Sigmoid colon (tissue), 7 donors: Measurements from ENCODE around the gene RTKN. TPM values are rescaled to one million over a fixed set of nuclear protein-coding genes. Genes with fewer than 3 reads are reported as not detected.

Experiments used
- DNase-seq: peaks from one replicate; pipeline ENCODE4 v3.0.0-alpha.2; 2019
- H3K27ac ChIP-seq, 4 donors: fragments of 200-600 bp; sonication (generic); one replicate each; pipeline ENCODE4 v1.5.1; 2016 to 2019; ENCODE audit warnings: mild to moderate bottlenecking in 1 of 4
- H3K27me3 ChIP-seq, 3 donors: fragments of 200-600 bp; sonication (generic); one replicate each; pipeline ENCODE4 v1.5.1; 2019; ENCODE audit warnings: mild to moderate bottlenecking in 1 of 3
- H3K36me3 ChIP-seq, 4 donors: fragments of 200-600 bp; sonication (generic); one replicate each; pipeline ENCODE4 v1.5.1; 2016 to 2019
- H3K4me1 ChIP-seq, 4 donors: fragments of 200-600 bp; sonication (generic); one replicate each; pipeline ENCODE4 v1.5.1; 2017 to 2019
- H3K4me3 ChIP-seq, 4 donors: fragments of 200-600 bp; sonication (generic); one replicate each; pipeline ENCODE4 v1.5.1; 2017 to 2019; ENCODE audit warnings: mild to moderate bottlenecking in 2 of 4, moderate library complexity in 1 of 4
- H3K9me3 ChIP-seq, 4 donors: fragments of 200-600 bp in 3 of 4; sonication (generic) in 3 of 4; one replicate each; pipeline versions ENCODE4 v1.5.1 to v1.6.1; 2013 to 2019
- CTCF ChIP-seq, 4 experiments: fragments of 450-650 bp in 3 of 4; fragments of 200-600 bp in 1 of 4; IDR thresholded peaks; one replicate each; pipeline ENCODE4 v1.5.1; 2016 to 2019; ENCODE audit warnings: antibody characterized with exemption in 4 of 4, mild to moderate bottlenecking in 3 of 4, moderate library complexity in 2 of 4
- EP300 ChIP-seq, 4 donors: sonication (generic); formaldehyde crosslinking; IDR thresholded peaks; one replicate each; pipeline ENCODE4 v1.6.1; 2017; ENCODE audit warnings: antibody characterized with exemption in 4 of 4
- POLR2A ChIP-seq, 2 donors: fragments of 450-650 bp; IDR thresholded peaks; one replicate each; pipeline ENCODE4 v1.6.1; 2016; ENCODE audit warnings: antibody characterized with exemption in 2 of 2, mild to moderate bottlenecking in 2 of 2, moderate library complexity in 2 of 2
- POLR2AphosphoS5 ChIP-seq, 4 donors: sonication (generic); formaldehyde crosslinking; IDR thresholded peaks; one replicate each; pipeline ENCODE4 v1.6.1; 2017; ENCODE audit warnings: antibody characterized with exemption in 4 of 4
- WGBS, 2 donors: extraction: QIAGEN DNeasy Blood & Tissue Kit; methylation state at CpG; one replicate each; pipeline ENCODE4 v1.1.7; 2013; 5-methylcytosine and 5-hydroxymethylcytosine counted together
- intact Hi-C: fragments of 100-400 bp; cut with DNase I; formaldehyde crosslinking; loops from one replicate; pipeline ENCODE4 v1.15.1; 2023
- polyA plus RNA-seq, 3 donors: library from polyadenylated mRNA; stranded (reverse); fragments of 200-250 nt; gene quantifications; one replicate each; pipeline ENCODE4 v1.2.3, GENCODE V29; 2013
- total RNA-seq, 4 donors: library from RNA; depleted of rRNA; stranded (reverse); fragments of >200 nt; gene quantifications; one replicate each; pipeline ENCODE4 v1.1.0, GENCODE V29; 2016
- donor health status: healthy with polysubstance abuse.
- donor health status: Bipolar disorder and iron deficiency.
- donor health status: healthy.

Gene RTKN
- total and polyA plus RNA-seq, 7 donors: 13.5 to 44.6 (median 16.2) TPM

GRCh38 chr2:74474481-74474880 lies 32.7 kb upstream of the RTKN start:
- no peaks in the 10 kb centered on the region for H3K27me3 ChIP-seq
- DNase-seq: no peak

DNA sequence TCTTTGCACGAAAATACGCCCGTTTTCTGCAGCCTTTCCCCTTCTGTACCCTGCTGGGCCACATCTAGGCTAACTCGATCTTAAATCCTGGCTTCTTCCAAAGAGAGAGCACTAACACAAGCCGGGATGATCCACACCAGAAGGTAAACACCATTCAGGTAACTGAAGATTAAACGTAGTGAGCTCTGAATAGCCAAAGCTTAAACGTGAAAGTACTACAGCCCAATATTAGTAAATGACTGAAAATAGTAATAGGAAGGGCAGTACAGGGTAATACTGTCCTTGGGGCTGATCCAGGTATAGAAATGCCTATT lies 31.2 kb upstream of the RTKN start:
- TF ChIP-seq POLR2AphosphoS5 (IDR thresholded peaks at IDR 0.05): no peak
- TF ChIP-seq EP300 (IDR thresholded peaks at IDR 0.05): no peak
- TF ChIP-seq CTCF (IDR thresholded peaks at IDR 0.05): no peak
- no peak for TF ChIP-seq POLR2A (IDR thresholded peaks at IDR 0.05)
- WGBS, 2 donors: 3 to 9% methylated on average over 7 of the region's 7 CpGs
- Histone ChIP-seq H3K27me3 (no peaks in the 10 kb centered on the region), H3K4me3 (peak overlapping the region; percentile 43 to 71 (median 64)), H3K27ac (peak overlapping the region; percentile 85 to 92 (median 88)), H3K36me3 (peaks cover 0 to 34% (median 19%) of the 10 kb centered on the region in 4 donors), H3K9me3 (no peaks in the 10 kb centered on the region), H3K4me1 (peaks cover 0 to 23% (median 21%) of the 10 kb centered on the region in 4 donors)
- intact Hi-C loops: loop anchor here (10.0 kb wide), 2 partner anchors 548 to 648 kb away; partner anchors contain the start of genes DGUOK and STAMBP
- no peak for DNase-seq

More at GRCh38 chr2:74474481-74474880, 32.7 kb upstream of the RTKN start:
- Histone ChIP-seq H3K4me3 (no peak overlapping the region), H3K4me1 (peaks cover 0 to 23% (median 21%) of the 10 kb centered on the region in 4 donors), H3K27ac (no peak overlapping the region), H3K9me3 (no peaks in the 10 kb centered on the region), H3K36me3 (peaks cover 0 to 50% (median 19%) of the 10 kb centered on the region in 4 donors)
- TF ChIP-seq CTCF (IDR thresholded peaks at IDR 0.05): no peak
- no peak for TF ChIP-seq EP300 (IDR thresholded peaks at IDR 0.05)
- no peak for TF ChIP-seq POLR2A (IDR thresholded peaks at IDR 0.05)
- TF ChIP-seq POLR2AphosphoS5 (IDR thresholded peaks at IDR 0.05): no peak
- WGBS, 2 donors: 93 to 95% methylated on average over 6 of the region's 6 CpGs
- intact Hi-C loops: loop anchor here (10.0 kb wide), 2 partner anchors 550 to 650 kb away; partner anchors contain the start of genes DGUOK and STAMBP

- intact Hi-C loops: loop anchor here (10.0 kb wide), 2 partner anchors 548 to 648 kb away; partner anchors contain the start of genes DGUOK and STAMBP
Measured at GRCh38 chr2:74472086-74472944, 30.6 kb upstream of the RTKN start, which contains the start of gene MRPL53. Gene MRPL53 (minus strand): TSS chr2:74472680. CDS start chr2:74472660, 20 bp downstream.

More at GRCh38 chr2:74472086-74472944, 30.6 kb upstream of the RTKN start, which contains the start of gene MRPL53:
- Histone ChIP-seq H3K9me3 (no peaks in the 10 kb centered on the region), H3K27ac (peak within 1 kb of the TSS; percentile 85 to 92 (median 88)), H3K4me1 (peaks cover 0 to 23% (median 21%) of the 10 kb centered on the region in 4 donors), H3K36me3 (peaks cover 0 to 29% (median 17%) of the 10 kb centered on the region in 4 donors), H3K4me3 (peak within 1 kb of the TSS; percentile 43 to 71 (median 64)), H3K27me3 (no peaks in the 10 kb centered on the region)
- peak; percentile 96 for DNase-seq
- peak; percentile 88 to 99 (median 96) for TF ChIP-seq POLR2AphosphoS5 (IDR thresholded peaks at IDR 0.05)
- no peak for TF ChIP-seq EP300 (IDR thresholded peaks at IDR 0.05)
- TF ChIP-seq CTCF (IDR thresholded peaks at IDR 0.05): no peak
- peak; percentile 82 to 85 for TF ChIP-seq POLR2A (IDR thresholded peaks at IDR 0.05)
- WGBS, 2 donors: 0 to 1% methylated on average over 66 of the region's 66 CpGs
